ENCODE measurements around the gene FZD1. TPM values are rescaled to one million over a fixed set of nuclear protein-coding genes. Genes with fewer than 3 reads are reported as not detected.
"Not testable (repeated sequence)": the region's sequence is repeated elsewhere in the genome, so short reads cannot be mapped to it uniquely, and the experiment has no call there.

Gene FZD1
- polyA plus RNA-seq, 4 donors, result 56.0 to 83.1 (median 60.0) TPM

GRCh38 chr7:91294639-91295220 is 30.5 kb downstream of the FZD1 start:
- DNase-seq (ENCODE audit: low read depth in 4 of 4, low spot score in 2 of 4), result no peak

- DNase-seq (ENCODE audit: low read depth in 4 of 4, low spot score in 2 of 4), result no peak
Measured at GRCh38 chr7:91295576-91295975, 31.3 kb downstream of the FZD1 start.

- DNase-seq (ENCODE audit: low read depth in 4 of 4, low spot score in 2 of 4), result no peak
Measured at GRCh38 chr7:91297939-91298338, 33.7 kb downstream of the FZD1 start.

- DNase-seq (ENCODE audit: low read depth in 4 of 4, low spot score in 2 of 4), result no peak
Measured at GRCh38 chr7:91299952-91300775, 35.9 kb downstream of the FZD1 start.

GRCh38 chr7:91302794-91303193 is 38.6 kb downstream of the FZD1 start:
- no peak for DNase-seq (ENCODE audit: low read depth in 4 of 4, low spot score in 2 of 4)

GRCh38 chr7:91306266-91306665 is 42.0 kb downstream of the FZD1 start:
- DNase-seq (ENCODE audit: low read depth in 4 of 4, low spot score in 2 of 4), result no peak

- no peak for DNase-seq (ENCODE audit: low read depth in 4 of 4, low spot score in 2 of 4)
Measured at GRCh38 chr7:91307467-91307866, 43.2 kb downstream of the FZD1 start.

GRCh38 chr7:91308191-91308590 is 44.0 kb downstream of the FZD1 start:
- DNase-seq (ENCODE audit: low read depth in 4 of 4, low spot score in 2 of 4), result not testable (repeated sequence)

GRCh38 chr7:91310830-91311460 is 46.7 kb downstream of the FZD1 start:
- DNase-seq (ENCODE audit: low read depth in 4 of 4, low spot score in 2 of 4), result no peak

GRCh38 chr7:91311839-91312238 is 47.6 kb downstream of the FZD1 start:
- no peak for DNase-seq (ENCODE audit: low read depth in 4 of 4, low spot score in 2 of 4)

- DNase-seq (ENCODE audit: low read depth in 4 of 4, low spot score in 2 of 4), result no peak
Measured at GRCh38 chr7:91313113-91313512, 48.9 kb downstream of the FZD1 start.

GRCh38 chr7:91314591-91315323 is 50.5 kb downstream of the FZD1 start:
- no peak for DNase-seq (ENCODE audit: low read depth in 4 of 4, low spot score in 2 of 4)

- no peak for DNase-seq (ENCODE audit: low read depth in 4 of 4, low spot score in 2 of 4)
Measured at GRCh38 chr7:91316426-91316825, 52.2 kb downstream of the FZD1 start.

GRCh38 chr7:91319351-91319750 is 55.1 kb downstream of the FZD1 start:
- no peak for DNase-seq (ENCODE audit: low read depth in 4 of 4, low spot score in 2 of 4)

- no peak for DNase-seq (ENCODE audit: low read depth in 4 of 4, low spot score in 2 of 4)
Measured at GRCh38 chr7:91320366-91321078, 56.3 kb downstream of the FZD1 start.

Measured in left renal cortex interstitium (tissue), 4 donors.